Panc1 (cell line): ENCODE data around the gene XXYLT1. TPM values are rescaled to one million over a fixed set of nuclear protein-coding genes. Genes with fewer than 3 reads are reported as not detected.

Experiments
- ATAC-seq: fragments of 200-7000 bp; cut with Tn5 transposase; 2 replicates; pipeline ENCODE4 v1.9.1; 2020; ENCODE audit warnings: mild to moderate bottlenecking, moderate library complexity
- BruUV-seq: library from RNA; stranded (reverse); fragments of 400-500 nt; replicated peaks from 2 replicates; lab custom pipeline; 2021; lab: Mats Ljungman, UMichigan
- CTCF ChIA-PET: fragments of 300-600 bp; sonication (Branson Sonifier 250); formaldehyde crosslinking; loops from one replicate; lab custom pipeline; 2022; ENCODE audit warnings: antibody characterized with exemption; lab: Charles Lee
- POLR2A ChIA-PET: fragments of 300-600 bp; sonication (Branson Sonifier 250); formaldehyde crosslinking; loops from one replicate; lab custom pipeline; 2022; ENCODE audit warnings: antibody characterized with exemption; lab: Charles Lee
- DNase-seq: peaks from one replicate; pipeline ENCODE4 v3.0.0-alpha.2; 2010; ENCODE audit warnings: low read depth, low spot score
- H3K27ac ChIP-seq: 2 replicates; pipeline ENCODE4 v1.5.1; 2011; ENCODE audit warnings: mild to moderate bottlenecking, low read length, inconsistent platforms
- H3K27me3 ChIP-seq: fragments of 200-500 bp; sonication (Bioruptor generic); 2 replicates; pipeline ENCODE4 v1.6.0; 2014; ENCODE audit warnings: low read length, inconsistent platforms; ENCODE audit not compliant: control insufficient read depth, insufficient read depth
- H3K36me3 ChIP-seq: fragments of 200-500 bp; sonication (Bioruptor generic); 2 replicates; pipeline ENCODE4 v1.5.1; 2014; ENCODE audit warnings: inconsistent platforms, mild to moderate bottlenecking, low read length, moderate library complexity; ENCODE audit not compliant: control insufficient read depth, insufficient read depth
- H3K4me1 ChIP-seq: 2 replicates; pipeline ENCODE4 v1.5.1; 2011; ENCODE audit warnings: inconsistent platforms, mild to moderate bottlenecking, low read length, moderate library complexity; ENCODE audit not compliant: control insufficient read depth, insufficient read depth
- H3K4me3 ChIP-seq, 2 experiments: 2 replicates each; pipeline ENCODE4 v1.5.1; 2011 to 2012; ENCODE audit warnings: low read depth in 2 of 2, low read length in 2 of 2, mild to moderate bottlenecking in 2 of 2, inconsistent platforms in 1 of 2, moderate library complexity in 1 of 2
- H3K9me3 ChIP-seq: fragments of 200-500 bp; sonication (Bioruptor generic); 2 replicates; pipeline ENCODE4 v1.5.1; 2014; ENCODE audit warnings: low read depth, mild to moderate bottlenecking, inconsistent platforms, low read length, moderate library complexity; ENCODE audit not compliant: control insufficient read depth, insufficient read depth
- POLR2AphosphoS5 ChIP-seq: IDR thresholded peaks from 2 replicates; pipeline ENCODE4 v1.6.1; 2012; ENCODE audit warnings: mild to moderate bottlenecking, low read depth, low read length, moderate library complexity
- SIN3A ChIP-seq: IDR thresholded peaks from 2 replicates; pipeline ENCODE4 v1.6.1; 2012; ENCODE audit warnings: low read depth, mild to moderate bottlenecking, low read length, moderate library complexity, borderline replicate concordance; ENCODE audit not compliant: insufficient read depth
- TCF7L2 ChIP-seq: IDR thresholded peaks from 2 replicates; pipeline ENCODE4 v1.6.1; 2011; ENCODE audit warnings: mild to moderate bottlenecking, low read depth, low read length, inconsistent platforms
- in situ Hi-C: cut with HindIII; loops from 2 replicates; pipeline ENCODE4 v1.10.0; 2016; ENCODE audit warnings: low sequenced_read_pairs, low pct_unique_long_range_greater_than_20kb
- intact Hi-C: fragments of 100-400 bp; cut with micrococcal nuclease; formaldehyde crosslinking; loops from one replicate; pipeline ENCODE4 v1.10.0; 2022; ENCODE audit not compliant: unreplicated experiment
- total RNA-seq: library from RNA; stranded (reverse); gene quantifications from one replicate; pipeline ENCODE4 v1.2.1, GENCODE V29; 2021; ENCODE audit not compliant: unreplicated experiment
- TF ChIP-seq, protein P1 (sequence below), 2 experiments: IDR thresholded peaks; 2 replicates each; pipeline ENCODE4 v1.6.1; 2011 to 2012; ENCODE audit warnings: low read depth in 2 of 2, control low read depth in 1 of 2, low read length in 1 of 2, mild to moderate bottlenecking in 1 of 2, moderate library complexity in 1 of 2; ENCODE audit not compliant: insufficient read depth in 1 of 2
- TF ChIP-seq, protein P2 (sequence below): fragments of 450-650 bp; IDR thresholded peaks from 2 replicates; pipeline ENCODE4 v1.5.1; 2017; ENCODE audit warnings: mild to moderate bottlenecking

XXYLT1 gene
- total RNA-seq, 1 experiment from 2014 or later: 26.0 TPM

DNA sequence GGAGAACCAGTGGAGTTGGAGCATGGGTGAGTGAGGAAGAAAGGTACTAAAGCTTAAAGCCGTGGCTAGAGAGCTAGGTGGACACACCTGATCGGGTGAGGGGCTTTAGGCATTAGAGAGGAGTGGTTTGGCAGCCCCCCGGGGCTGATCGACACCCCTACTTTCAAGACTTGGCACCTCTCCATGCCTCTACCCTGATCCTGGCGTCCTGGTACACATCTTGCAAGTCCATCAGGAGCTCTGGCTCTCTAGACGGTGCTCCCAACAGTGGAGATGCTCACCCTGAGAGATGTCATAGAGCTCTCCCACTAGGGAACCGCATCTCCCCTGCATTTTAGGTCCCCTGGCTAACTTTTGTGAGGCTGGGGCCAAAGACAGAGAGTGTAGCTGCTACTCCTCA, 98.1 kb downstream of the XXYLT1 start:
- DNase-seq (no peak), ATAC-seq (no peak)
- CTCF ChIA-PET: interaction anchor here (1.5 kb wide), 1 partner anchor 501 kb away, joined by 5 read pairs; the partner anchor contains the start of gene LSG1
- no peaks in the 10 kb centered on the region for H3K36me3 ChIP-seq
- BruUV-seq: no TSS peak
- H3K4me3 ChIP-seq: no peak overlapping the region
- H3K9me3 ChIP-seq: no peaks in the 10 kb centered on the region
- H3K27ac ChIP-seq: no peak overlapping the region
- in situ Hi-C loops (no loop called here), intact Hi-C loops (no loop called here)
- POLR2A ChIA-PET: no interaction called here
- H3K27me3 ChIP-seq: no peaks in the 10 kb centered on the region
- TF ChIP-seq TCF7L2 (no peak), POLR2AphosphoS5 (no peak), SIN3A (no peak)
- TF ChIP-seq, protein P1, sequence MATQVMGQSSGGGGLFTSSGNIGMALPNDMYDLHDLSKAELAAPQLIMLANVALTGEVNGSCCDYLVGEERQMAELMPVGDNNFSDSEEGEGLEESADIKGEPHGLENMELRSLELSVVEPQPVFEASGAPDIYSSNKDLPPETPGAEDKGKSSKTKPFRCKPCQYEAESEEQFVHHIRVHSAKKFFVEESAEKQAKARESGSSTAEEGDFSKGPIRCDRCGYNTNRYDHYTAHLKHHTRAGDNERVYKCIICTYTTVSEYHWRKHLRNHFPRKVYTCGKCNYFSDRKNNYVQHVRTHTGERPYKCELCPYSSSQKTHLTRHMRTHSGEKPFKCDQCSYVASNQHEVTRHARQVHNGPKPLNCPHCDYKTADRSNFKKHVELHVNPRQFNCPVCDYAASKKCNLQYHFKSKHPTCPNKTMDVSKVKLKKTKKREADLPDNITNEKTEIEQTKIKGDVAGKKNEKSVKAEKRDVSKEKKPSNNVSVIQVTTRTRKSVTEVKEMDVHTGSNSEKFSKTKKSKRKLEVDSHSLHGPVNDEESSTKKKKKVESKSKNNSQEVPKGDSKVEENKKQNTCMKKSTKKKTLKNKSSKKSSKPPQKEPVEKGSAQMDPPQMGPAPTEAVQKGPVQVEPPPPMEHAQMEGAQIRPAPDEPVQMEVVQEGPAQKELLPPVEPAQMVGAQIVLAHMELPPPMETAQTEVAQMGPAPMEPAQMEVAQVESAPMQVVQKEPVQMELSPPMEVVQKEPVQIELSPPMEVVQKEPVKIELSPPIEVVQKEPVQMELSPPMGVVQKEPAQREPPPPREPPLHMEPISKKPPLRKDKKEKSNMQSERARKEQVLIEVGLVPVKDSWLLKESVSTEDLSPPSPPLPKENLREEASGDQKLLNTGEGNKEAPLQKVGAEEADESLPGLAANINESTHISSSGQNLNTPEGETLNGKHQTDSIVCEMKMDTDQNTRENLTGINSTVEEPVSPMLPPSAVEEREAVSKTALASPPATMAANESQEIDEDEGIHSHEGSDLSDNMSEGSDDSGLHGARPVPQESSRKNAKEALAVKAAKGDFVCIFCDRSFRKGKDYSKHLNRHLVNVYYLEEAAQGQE (IDR thresholded peaks at IDR 0.05; ENCODE audit: insufficient read depth in 1 of 2, low read depth in 2 of 2, low read length in 1 of 2): no peak
- TF ChIP-seq, protein P2, sequence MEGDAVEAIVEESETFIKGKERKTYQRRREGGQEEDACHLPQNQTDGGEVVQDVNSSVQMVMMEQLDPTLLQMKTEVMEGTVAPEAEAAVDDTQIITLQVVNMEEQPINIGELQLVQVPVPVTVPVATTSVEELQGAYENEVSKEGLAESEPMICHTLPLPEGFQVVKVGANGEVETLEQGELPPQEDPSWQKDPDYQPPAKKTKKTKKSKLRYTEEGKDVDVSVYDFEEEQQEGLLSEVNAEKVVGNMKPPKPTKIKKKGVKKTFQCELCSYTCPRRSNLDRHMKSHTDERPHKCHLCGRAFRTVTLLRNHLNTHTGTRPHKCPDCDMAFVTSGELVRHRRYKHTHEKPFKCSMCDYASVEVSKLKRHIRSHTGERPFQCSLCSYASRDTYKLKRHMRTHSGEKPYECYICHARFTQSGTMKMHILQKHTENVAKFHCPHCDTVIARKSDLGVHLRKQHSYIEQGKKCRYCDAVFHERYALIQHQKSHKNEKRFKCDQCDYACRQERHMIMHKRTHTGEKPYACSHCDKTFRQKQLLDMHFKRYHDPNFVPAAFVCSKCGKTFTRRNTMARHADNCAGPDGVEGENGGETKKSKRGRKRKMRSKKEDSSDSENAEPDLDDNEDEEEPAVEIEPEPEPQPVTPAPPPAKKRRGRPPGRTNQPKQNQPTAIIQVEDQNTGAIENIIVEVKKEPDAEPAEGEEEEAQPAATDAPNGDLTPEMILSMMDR: no peak
- H3K4me1 ChIP-seq: no peaks in the 10 kb centered on the region

DNA sequence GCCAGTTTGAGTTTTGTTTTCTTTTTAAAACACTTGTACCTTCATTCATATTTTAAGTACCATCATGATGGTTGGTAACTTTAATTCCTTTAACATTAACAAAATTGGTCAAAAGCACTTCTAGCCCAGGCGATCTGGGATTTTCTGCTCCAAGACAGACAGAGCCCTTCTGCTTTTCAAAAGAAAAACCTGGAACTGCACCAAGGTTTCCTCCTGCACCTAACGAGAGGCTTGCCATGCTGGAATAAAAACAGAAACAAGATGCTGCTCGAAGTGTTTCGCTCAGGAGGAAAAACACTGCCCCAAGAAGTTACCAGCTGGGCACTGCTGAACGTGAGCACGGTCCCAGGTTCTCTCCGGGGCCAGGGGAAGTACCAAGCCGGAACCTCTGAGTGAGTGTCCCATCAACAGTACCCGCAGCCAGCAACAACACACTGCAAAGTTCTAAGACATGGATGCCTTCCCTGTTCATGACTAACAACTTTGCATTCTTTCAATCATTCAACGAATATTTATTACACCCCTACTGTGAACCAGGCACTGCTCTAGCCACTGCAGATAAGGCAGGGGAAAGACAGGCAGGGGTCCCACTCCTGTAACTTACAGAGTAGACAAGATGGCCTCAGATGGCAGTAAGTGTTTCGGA, 98.8 kb downstream of the XXYLT1 start:
- CTCF ChIA-PET: no interaction called here
- POLR2A ChIA-PET: no interaction called here
- intact Hi-C loops: no loop called here
- DNase-seq: no peak
- BruUV-seq: no TSS peak
- no peak overlapping the region for H3K4me3 ChIP-seq
- H3K27me3 ChIP-seq: no peaks in the 10 kb centered on the region
- H3K27ac ChIP-seq: no peak overlapping the region
- no peak for ATAC-seq
- no peaks in the 10 kb centered on the region for H3K4me1 ChIP-seq
- H3K9me3 ChIP-seq: no peaks in the 10 kb centered on the region
- in situ Hi-C loops: no loop called here
- TF ChIP-seq SIN3A: no peak
- no peak for TF ChIP-seq TCF7L2
- TF ChIP-seq, protein P1 (IDR thresholded peaks at IDR 0.05; ENCODE audit: insufficient read depth in 1 of 2, low read depth in 2 of 2, low read length in 1 of 2): no peak
- no peak for TF ChIP-seq POLR2AphosphoS5
- TF ChIP-seq, protein P2: no peak
- H3K36me3 ChIP-seq: no peaks in the 10 kb centered on the region
